HUDEP-2 (cell line): Measurements from ENCODE around the gene CITED2.
"Not testable (repeated sequence)": the region's sequence is repeated elsewhere in the genome, so short reads cannot be mapped to it uniquely, and the experiment has no call there.

ENCODE experiments used
- DNase-seq, 76 experiments: peaks; one replicate each; lab custom pipeline; 2025; ENCODE audit not compliant: unreplicated experiment in 76 of 76; lab: John Stamatoyannopoulos, UW

The CITED2 gene

GRCh38 chr6:139374357-139375225, at the start of gene CITED2:
Gene CITED2 (minus strand): TSS chr6:139374648. CDS start chr6:139373944, 704 bp downstream.
- DNase-seq: peak; percentile 59 to 100 (median 94)

- no peak for DNase-seq
These were observed 48.7 kb upstream of the CITED2 start for GRCh38 chr6:139423037-139423703.

DNA sequence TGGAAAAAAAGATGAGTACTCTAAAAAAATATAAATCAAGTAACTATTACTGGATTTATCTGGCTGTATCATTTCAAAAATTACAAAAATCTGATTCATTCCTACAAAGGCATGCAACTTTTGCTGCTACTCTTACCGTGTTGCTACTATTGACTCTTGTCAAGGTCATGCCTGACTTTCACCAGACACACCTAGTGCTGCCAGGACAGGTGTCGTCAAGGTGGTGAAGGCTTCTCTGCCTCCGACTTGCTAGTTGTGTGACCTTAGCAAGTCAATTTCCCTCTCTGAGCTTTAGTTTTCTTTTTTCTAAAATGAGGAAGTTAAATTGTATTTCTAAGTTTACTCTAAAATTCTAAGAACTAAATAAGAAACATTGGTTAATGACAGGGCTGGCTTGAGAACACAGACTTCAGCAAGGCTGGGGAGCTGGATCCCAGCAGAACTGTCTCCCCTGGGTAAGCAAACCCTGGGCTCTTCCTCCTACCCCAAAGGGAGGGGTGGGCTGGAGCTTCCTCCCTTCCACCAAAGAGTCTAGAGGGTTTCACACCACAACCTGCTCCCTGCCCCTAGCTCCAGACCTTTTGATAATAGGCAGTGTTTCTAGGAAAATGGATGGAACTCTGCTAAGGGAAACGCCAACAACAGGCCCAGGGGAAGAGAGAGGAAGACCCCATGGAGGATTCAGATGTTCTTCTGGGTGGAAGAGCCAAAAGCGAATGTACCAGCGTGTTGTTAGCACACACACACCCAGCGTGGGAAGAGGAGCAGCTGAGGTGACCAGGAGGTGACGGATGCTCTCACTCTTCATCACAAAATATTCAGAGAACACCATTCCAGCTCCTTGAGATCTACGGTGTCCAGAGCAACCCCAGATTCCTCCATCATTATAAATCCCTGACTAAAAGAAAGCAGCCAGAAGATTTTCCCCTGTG, 47.9 kb upstream of the CITED2 start:
- DNase-seq: no peak

GRCh38 chr6:139418481-139419132, 44.2 kb upstream of the CITED2 start:
- DNase-seq: no peak

- no peak for DNase-seq
These were observed 41.7 kb upstream of the CITED2 start for GRCh38 chr6:139416146-139416545.

DNA sequence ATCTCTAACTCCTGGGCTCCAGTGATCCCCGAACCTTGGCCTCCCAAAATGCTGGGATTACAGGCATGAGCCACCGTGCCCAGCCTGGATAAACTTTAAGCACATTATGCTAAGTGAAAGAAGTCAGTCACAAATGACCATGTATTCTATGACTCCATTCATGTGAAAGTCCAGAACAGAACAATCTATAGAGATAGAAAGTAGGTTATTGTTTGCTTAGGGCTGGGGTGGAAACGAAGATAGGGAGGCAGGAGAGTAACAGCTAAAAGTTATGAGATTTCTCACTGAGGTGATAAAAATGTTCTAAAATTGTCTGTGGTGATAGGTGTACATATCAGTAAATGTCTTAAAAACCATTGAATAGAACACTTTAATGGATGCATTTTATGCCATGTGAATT, 40.9 kb upstream of the CITED2 start:
- no peak for DNase-seq

DNA sequence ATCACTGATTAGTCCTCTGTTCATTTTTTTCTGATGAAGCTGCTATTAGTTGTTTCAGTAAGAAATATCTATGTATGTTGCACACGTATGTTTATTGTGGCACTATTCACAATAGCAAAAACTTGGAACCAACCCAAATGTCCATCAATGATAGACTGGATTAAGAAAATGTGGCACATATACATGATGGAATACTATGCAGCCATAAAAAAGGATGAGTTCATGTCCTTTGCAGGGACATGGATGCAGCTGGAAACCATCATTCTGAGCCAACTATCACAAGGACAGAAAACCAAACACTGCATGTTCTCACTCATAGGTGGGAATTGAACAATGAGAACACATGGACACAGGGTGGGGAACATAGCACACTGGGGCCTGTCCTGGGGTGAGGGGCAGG, 37.7 kb upstream of the CITED2 start:
- DNase-seq: not testable (repeated sequence)

- no peak for DNase-seq
These were observed 34.6 kb upstream of the CITED2 start for GRCh38 chr6:139409026-139409425.

GRCh38 chr6:139407718-139408222, 33.3 kb upstream of the CITED2 start:
- no peak for DNase-seq

DNA sequence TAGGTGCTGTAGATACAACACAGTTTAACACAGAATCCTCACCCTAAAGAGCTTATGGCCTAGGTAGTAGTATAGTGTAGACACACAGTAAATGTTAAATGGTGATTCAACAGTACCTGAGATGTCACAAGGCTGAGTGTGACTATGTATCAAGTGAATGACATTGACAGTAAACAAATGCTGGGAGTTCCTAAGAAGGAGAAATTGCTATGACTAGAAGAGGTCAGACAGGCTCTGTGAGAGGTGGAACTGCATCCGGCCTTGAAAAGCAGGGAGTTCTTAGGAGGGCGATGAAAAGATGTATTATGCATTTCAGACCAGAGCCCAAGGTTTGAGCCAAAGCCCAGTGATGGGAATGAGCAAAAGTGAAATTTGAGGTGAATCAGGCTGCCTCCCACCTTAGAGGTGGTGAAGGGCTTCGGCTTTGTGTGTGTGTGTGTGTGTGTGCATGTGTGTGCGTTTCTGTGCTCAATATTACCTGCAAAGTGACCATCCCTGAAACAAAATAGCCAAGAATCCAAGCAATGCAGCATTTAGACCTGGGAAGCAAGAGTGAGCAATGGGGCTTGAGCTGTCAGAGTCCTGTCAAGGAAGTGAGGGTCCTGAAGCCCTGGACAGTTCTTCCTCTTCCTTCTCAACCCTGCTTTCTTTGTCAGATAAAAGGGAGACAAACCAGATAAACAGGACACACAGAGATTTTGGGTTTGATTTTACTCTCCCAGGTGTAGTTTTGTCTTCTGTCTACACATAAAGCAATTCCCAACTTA, 32.3 kb upstream of the CITED2 start:
- no peak for DNase-seq

DNA sequence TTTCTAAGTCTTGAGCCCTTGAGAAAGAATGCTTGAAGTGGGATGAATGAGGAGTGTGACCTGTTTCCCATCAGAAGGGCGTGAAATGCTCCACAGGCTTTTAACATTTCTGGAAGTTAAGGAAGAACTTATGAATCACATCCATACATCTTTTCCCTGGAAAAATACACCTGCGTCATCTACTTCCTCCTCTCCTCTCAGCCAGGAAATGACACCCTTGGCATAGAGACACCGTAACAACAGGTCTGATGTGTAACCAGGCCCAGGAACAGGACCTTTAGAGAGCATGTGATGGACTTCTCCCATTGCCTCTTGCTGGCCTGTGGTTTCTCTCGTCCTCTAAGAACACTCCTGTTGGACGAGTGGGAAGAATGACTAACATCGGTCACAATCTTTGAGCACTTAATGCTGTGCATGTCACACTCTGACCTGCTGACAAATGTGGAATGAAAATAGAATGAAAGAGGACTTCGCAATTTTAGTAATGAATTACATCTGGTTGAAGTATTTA, 28.5 kb upstream of the CITED2 start:
- DNase-seq: no peak

GRCh38 chr6:139398658-139399057, 24.2 kb upstream of the CITED2 start:
- DNase-seq: no peak

DNA sequence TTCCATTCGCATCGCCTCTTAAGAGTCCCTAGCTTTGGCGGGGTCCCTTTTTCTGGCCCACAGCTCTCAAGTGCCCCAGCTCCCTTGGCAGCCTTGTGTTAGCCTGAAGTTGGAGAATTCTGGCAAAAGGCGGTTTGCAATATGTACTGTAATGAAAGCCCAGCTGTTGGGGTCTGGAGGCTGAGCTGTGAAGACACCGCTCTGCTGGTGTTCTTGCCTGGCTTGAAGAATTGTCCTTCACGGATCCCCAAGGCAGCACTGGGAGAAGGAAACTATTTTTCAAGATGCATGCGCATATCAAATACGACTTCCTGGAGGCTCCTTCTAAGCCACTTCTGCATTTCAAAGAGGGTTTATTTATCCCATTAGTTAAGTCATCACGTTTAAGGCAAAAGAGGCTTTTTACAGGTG, 21.4 kb upstream of the CITED2 start:
- no peak for DNase-seq

DNA sequence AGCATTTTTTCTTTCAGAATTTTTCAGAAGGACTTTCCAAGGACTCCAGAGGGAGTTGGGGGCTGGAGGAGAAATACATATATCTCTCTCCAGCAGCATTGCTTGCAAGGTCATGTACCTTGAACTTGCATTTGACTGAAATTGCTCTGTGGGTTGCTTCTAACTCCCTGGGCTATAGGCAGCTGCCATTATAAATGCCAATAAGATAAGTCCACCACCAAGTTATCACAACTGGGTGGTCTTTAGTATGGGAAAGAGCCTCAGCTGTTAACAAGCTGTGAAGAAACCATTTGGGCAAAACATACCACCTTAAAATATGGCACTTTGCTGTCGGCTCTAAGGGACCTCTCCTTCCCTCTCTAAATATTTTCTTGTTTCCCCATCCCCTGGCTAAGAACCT, 20.9 kb upstream of the CITED2 start:
- DNase-seq: no peak

GRCh38 chr6:139394027-139394649, 19.7 kb upstream of the CITED2 start:
- no peak for DNase-seq

GRCh38 chr6:139392794-139393193, 18.3 kb upstream of the CITED2 start:
- DNase-seq: no peak

DNA sequence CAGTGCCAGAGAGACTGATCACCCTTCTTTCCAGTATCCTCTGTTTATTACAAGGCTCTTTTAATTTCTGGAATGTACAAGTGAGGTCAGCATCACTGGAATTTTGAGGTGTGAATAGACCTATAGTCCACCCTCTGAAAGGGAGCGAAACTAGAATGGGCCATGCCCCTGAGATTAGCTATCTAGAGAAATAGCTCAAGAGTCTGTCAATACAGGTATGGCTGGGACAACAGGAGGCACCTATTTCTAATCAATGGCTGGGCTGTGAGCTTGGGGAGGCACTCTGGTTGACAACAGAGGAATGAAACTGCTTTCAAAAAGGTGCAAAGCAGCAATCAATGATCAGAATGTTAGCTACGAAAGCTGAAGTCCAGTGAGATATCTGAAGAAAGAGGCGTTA, 17.3 kb upstream of the CITED2 start:
- DNase-seq: no peak

DNA sequence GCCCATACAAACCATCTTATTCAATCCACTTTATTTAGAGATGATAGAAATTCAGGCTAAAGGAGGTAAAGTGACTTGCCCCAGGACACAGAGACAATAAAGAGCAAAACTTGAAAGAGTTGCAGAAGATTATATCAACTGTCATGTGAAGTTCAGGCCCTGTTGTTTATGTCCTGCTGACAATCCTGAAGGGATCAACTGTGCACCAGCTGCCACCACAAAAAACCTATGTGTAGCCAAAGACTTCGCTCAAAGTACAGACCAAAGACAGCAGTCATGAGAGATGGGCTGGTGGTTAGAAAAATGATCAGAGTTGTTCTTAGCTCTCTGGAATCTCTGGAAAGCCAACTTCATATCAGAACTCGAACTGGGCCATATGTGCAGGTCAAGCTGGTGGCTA, 16.0 kb upstream of the CITED2 start:
- no peak for DNase-seq

- no peak for DNase-seq
These were observed 13.9 kb upstream of the CITED2 start for GRCh38 chr6:139388384-139388783.
